GM18526 (cell line): Measurements from ENCODE around the gene NR0B2.

Source experiments
- POLR2A ChIP-seq: IDR thresholded peaks from 3 replicates; pipeline ENCODE4 v1.6.1; 2011; ENCODE audit not compliant: insufficient read length; ENCODE audit errors: extremely low read depth

Gene NR0B2

DNA sequence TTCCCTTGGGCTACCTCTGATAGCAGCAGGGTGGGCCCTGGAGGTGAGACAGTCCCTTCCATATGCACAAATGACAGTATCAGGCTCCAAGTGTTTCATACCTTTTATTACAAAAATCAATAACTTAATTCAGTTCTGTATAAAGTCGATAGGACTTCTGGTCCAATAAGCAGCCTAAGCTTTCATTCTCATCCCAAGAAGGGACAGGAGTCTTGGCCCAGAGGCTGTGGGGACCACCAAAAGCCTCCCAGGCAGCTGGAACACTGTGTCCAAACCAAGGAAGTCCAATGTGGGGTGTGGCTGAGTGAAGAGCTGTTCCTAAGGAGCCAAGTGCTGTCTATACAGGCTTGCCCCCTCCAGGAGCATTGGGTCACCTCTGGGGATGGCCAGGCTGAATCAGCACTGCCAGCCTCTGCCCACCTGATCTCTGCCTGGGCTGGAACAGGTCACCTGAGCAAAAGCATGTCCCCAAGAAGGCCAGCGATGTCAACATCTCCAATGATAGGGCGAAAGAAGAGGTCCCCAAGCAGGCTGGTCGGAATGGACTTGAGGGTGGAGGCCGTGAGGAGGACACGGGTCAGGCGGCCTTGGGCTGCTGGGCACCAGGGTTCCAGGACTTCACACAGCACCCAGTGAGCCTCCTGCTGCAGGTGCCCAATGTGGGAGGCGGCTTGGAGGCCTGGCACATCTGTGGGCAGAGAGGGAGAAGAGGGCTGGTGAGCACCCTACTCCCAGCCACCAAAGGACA lies 2.2 kb downstream of the NR0B2 start:
- TF ChIP-seq POLR2A: no peak

DNA sequence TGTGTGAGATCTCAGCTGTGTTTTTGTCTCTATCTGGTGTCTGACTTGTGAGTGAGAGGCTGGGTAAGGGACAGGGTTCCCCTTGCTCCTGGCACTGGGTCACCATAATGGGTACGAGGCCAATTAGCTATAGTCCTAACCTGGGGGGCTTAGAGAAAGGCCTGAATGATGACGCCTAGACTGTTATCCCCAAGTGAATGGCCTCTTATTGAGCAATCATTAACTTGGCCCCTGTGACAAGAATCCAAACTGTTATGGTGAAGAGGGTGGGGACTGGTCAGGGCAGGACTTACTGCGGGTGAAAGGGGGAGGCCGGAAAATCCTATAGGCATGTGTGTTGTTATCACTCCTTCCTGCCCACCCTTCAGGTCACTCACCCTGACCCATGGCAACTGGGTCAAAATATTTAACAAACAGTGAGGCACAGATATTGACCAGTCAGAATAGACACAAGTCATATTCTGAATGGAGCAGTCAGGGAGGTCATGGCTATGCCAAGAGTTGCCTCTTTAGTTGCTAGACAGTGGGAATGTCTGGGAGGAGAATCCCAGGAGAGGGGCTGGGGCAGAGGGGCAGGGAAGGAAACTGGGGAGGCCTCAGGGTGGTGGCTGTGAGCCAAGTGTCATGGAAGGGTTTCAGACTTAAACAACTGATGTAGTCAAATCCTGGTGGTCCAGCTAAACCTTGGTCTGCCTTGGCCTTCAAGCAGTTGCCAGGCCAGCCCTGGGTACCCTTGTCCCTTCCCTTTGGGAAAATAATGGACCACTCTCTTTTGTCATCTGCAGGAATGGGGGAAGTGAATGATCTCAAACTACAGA lies 3.2 kb downstream of the NR0B2 start:
- no peak for TF ChIP-seq POLR2A

DNA sequence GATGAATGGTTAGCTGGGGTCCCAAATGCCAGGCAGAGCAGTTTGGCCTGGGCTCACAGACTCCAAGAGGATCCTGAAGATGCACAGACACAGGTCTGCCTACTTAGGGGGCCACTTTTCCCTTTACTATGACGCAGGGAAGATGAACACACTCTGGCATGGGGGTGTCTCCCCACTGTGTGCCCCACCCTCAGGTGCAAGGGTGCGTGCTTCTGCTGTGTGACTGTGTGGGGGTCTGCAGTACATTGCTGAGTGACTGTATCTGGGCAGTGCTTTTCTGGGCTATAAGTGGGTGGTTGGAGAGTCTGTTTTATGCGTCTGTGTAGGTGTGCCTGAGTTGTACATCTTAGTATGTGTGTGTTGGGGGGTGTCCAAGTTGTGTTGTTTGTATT lies 3.8 kb downstream of the NR0B2 start:
- TF ChIP-seq POLR2A: no peak

DNA sequence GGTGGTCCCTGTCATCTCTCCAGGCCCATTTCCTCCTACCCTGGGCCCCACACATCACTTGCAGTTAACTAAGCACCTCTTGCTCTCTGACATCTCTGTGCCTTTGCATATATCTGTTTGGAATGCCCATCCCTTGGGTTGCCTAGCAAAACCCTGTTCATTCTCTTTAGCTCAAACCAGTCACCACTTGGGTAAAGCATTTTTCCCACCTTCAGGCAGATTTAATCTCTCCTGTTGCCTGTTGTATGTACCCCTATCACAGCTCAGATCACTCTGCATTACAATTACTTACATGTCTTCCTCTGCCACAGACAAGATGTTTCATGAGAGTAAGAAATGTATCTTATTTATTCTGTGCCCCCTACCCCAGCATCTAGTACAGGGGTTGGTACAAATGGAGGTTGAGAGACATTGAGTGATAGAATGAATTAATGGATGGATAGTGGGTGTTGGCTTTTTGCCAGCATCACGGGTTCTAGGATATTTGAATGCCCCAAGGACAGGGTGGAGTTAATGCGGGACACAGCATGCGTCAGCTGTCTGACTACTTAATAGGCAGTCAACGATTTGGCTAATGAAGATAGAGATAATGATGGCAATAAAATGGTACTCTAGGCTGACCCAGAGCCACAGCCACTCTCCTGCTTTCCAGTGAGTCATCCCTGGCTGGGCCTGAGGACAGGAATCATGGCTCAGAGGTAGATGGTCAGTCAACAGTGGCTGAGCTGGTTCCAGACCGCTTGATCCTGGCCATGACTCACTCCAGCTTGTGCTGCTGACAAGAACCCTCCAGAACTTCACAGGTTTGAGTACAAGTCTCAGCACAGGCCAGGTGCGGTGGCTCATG lies 6.5 kb downstream of the NR0B2 start:
- TF ChIP-seq POLR2A: no peak

DNA sequence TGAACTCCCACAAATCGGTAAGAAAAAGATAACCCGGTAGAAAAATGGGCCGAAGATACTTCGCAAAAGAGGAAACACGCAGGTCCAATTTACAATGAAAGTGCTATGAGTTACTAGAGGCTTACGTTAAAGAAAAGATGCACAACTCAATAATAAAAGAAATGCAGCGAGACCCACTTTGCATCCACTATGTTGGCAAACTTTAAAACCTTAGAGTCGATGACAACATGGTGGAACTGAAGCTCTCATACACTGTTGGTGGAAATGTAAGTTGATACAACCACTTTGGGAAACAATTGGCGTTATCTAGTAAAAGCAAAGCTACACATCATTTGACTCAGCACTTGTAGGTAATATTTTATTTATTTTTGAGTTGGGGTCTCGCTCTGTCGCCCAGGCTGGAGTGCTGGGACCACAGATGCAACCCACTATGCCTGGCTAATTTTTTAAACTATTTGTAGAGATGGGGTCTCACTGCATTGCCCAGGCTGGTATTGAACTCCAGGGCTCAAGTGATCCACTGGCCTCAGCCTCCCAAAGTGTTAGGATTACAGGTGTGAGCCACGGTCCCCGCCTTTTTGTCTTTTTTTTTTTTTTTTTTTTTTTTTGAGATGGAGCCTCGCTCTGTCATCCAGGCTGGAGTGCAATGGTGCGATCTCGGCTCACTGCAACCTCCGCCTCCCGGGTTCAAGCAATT lies 12.8 kb downstream of the NR0B2 start:
- TF ChIP-seq POLR2A: no peak

DNA sequence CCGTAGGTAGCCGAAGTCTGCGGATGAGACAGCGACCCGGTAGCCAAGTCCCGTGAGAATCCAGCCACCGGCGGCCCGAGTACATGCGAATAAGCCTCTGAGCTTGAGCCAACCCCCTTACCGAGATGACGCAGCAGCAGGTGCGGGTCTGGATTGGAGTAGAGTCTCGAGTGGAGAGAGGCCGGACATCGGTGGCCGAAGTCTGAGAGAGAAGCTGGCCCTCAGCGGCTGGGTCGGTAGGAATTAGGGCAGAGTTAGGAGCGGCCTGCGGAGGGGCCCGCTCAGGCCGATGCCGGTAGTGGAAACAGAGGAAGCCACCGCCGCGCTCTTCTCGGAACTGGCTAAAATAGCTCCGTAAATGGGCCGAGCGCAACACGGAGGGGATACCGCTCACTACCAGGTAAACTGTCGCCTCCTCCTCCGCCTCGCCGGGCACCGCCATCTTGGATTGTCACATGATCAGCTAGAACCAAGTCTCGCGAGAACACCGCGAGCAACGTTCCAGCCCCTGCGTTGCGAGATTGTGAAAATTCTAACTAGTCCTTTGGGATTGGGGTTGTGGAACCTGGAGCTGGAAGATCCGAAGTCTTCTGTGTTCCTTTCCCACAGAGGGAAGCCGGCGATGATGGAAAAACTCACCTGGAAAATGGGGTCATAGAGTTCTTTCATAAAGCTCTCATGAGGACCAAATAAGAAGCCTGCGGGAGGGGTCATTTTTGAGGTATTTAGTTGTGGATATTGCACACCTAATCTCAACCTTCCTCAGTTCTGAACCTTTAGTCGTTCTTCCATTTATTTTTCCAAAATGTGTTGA lies 13.6 kb downstream of the NR0B2 start, which contains the start of gene GPATCH3:
Gene GPATCH3, minus strand, starts transcription at position 467 of the 814 bp plus-strand sequence. Its CDS starts 25 bp downstream, at position 442.
- TF ChIP-seq POLR2A: peak; percentile 84

DNA sequence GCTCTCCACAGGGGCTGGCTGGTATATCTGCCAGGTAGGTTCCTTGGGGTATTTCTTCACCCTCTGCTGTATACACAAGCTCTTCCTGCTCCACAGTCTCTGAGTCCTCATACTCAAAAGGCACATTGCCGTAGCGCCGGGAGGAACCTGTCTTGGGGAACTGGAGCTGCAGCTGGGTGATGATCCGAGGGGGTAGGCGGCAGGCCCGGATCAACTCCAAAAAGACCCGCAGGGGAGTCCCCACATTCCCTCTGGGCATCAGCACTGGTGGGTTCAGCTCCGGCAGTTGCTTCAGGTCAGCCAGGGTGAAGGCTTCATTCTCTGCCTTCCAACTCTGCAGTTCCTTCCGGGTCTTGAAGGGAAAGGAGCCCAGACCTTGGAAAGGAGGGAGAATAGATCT lies 16.4 kb downstream of the NR0B2 start:
- no peak for TF ChIP-seq POLR2A

DNA sequence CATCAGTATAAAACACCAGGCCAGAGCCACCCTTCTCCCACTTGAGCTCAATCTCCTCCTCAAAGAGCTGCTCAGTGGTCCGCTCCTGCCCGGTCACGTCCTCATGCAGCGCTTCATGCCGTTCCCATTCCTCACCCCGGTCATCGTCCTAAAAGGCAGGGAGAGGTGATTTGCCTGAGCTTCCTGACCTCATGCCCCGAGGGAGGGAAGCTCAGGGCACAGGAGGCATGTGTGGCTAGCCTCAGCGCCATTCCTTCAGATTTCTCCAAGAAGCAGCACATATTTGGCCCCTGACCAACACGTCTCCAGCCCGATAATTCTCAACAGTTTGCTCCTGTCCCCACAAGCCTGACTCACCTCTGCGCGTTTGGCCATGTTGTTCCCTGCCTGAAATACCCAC lies 19.5 kb downstream of the NR0B2 start:
- no peak for TF ChIP-seq POLR2A

DNA sequence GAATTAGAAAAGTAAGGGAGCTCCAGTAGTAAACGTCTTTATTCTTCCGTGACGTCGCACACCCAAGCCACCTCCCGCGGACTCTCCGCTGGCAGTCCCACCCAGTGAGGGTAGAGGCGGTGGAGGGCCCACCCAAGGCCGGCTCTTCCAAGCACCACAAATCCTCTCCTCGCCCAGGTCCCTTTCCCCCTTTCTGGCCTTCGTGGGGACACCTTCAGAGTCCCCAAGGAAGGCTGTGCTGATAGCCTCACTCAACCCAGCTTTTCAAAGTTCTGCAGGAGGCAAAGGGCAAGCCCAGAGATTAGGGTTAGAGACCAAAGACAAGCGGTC lies 23.3 kb downstream of the NR0B2 start:
- TF ChIP-seq POLR2A: no peak

DNA sequence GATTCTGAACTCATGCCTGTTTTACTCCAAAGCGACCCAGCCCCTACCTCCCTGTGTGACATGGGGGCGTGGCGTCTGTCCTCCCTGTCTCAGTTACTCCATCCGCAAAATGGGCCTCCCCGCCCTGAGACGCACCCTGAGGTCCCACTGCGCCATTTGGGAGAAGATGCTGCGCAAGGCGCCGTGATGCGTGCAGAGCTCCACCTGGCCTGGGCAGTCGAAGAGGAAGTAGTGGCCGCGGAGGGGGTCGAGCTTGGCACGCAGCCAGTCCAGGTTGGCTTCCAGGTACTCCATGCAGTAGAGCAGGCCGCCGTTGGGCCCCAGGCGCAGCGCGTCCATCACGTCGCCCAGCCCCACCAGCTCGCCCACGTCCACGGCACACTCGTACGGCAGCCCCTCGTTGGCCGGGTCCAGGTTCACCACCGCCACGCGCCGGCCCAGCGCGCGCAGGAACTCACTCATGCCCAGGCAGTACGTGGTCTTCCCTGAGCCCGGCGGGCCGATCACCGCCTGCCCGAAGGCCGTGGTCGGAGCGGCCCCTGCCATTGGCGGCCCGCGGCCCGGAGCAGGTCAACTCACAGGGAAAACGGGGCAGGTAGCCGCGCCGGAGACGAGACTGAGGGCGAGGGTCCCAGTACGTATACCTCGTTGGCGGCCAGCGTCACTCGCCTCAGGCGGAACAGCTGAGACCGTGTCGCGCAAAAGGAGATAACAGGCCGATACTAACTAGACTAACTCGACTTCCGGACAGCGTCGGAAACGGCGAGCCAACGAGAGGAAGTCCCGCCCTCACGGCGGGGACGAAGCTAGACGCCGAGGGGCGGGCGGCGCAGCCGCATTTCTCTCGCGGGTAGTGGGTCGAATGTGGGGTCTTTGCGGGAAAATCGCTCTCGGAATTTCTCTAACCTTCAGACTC lies 24.0 kb downstream of the NR0B2 start, which contains the start of gene GPN2:
Gene GPN2, minus strand, starts transcription at position 733 of the 916 bp plus-strand sequence. Its CDS starts 187 bp downstream, at position 546.
- peak; percentile 81 for TF ChIP-seq POLR2A

DNA sequence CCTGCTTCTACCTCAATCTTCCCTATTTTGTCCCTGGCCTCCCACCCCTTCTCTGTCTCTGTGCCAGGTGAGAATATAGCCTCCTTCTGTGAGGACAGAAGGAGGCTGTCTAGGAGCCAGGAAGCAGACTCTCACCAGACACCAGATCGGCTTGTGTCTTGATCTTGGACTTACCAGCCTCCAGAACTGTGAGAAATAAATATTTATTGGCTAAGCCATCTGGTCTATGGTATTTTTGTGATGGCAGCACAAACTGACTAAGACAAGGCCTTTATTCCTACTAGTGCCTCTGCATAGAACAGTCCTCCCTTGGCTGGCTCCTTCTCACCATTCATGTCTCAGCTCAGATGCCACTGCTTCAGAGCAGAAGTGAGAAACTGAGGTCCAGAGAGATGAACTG lies 25.5 kb downstream of the NR0B2 start:
- no peak for TF ChIP-seq POLR2A

DNA sequence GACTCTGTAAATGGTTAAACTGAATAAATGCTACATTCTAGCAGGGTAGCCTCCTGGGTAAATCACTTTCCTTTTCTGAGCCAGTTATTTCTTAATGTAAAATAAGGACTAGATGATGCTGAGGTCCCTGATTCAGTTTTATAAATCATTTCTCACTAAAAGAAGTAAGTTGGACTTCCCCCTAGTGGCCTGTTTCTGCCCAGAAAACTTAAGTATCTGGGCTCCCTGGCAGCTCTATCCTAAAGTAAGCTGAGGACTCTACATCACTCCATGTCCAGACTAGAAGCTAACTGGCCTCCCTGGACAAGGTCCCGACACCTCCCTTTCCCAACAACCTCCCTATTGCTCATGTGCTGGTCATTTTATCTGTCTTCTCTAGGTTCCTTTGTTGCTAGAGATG lies 26.6 kb downstream of the NR0B2 start:
- TF ChIP-seq POLR2A: no peak

DNA sequence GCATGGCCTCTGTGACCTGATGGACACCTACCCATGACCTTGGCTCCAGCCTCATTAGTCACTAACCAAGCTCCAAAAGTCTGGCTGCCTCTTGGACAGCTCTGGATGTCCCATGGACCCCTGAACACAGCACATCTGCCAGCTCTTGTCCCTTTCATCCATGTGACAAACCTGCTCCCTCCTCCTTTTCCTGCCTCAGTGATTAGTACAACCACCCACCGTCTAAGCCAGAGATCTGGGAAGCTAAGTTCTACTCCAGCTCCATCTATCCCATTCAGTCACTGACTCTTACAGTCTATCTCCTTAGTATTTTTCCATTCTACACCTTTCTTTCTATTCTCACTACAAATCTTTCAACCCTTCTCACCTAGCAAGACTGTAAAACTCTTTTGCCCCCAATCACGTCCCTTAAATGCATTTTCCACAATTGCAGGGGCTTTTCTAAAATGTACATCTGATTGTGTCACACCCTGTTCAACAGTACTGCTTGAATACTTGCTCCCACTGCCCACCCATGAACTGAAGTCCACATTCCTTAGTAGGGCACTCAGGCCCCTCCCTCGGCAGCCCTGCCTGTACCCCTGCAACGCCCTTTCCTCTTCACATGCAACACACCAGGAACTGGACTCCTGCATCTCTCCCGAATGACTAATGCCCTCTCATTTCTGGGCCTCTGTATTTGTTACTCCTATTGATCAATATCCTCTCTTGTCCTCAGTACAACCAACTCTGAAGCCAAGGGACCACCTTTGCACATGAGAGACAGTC lies 30.9 kb downstream of the NR0B2 start:
- TF ChIP-seq POLR2A: no peak

DNA sequence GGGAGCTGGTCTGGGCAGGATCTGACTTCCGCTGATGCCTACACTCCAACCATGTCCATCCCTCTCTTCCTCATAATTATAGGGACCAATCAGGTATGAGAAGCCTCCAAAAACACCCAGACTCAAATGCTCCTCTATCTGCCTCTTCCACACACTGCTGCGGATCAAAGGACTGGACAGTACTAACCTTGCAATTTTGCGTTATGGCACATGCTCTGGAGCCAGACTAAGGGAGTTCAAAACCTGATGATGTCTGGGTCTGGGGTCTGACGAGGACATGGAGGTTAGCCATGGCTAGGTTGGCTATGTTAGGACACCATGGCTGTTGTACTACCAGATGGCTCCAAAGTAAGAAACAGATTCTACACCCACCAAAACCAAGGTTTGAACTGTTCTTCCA lies 34.0 kb downstream of the NR0B2 start:
- no peak for TF ChIP-seq POLR2A
